Measurements from ENCODE around the gene DCDC2B. TPM values are rescaled to one million over a fixed set of nuclear protein-coding genes. Genes with fewer than 3 reads are reported as not detected.

Gene DCDC2B
- total RNA-seq, 1 experiment from 2014 or later = not detected

GRCh38 chr1:32224285-32224684 is 15.4 kb downstream of the DCDC2B start:
- Mint-ChIP-seq H3K27ac (peak overlapping the region in 1 of 3 experiments; percentile 79; a peak in 2 of 7 replicates), H3K4me3 (peak overlapping the region; percentile 52 to 98), H3K27me3 (ENCODE audit: low read depth) (no peaks in the 10 kb centered on the region), H3K9me3 (no peaks in the 10 kb centered on the region), H3K36me3 (ENCODE audit: insufficient read depth in 1 of 3, low read depth in 3 of 3) (peaks cover 40 to 60% (median 58%) of the 10 kb centered on the region in 3 experiments), H3K4me1 (peaks cover 17 to 25% of the 10 kb centered on the region in 2 experiments)
- peaks cover 7% of the 10 kb centered on the region for H3K23me2 ChIP-seq (ENCODE audit: insufficient read length, low read depth, low read length, poor library complexity, severe bottlenecking)
- H2BK120ac ChIP-seq (ENCODE audit: low read depth, low read length, poor library complexity, severe bottlenecking) = no peak overlapping the region
- no CpG with 5 or more reads among the region's 4 CpGs for WGBS (ENCODE audit: extremely low coverage, insufficient read length, low lambda C conversion rate)
- no peak overlapping the region for H2BK5ac ChIP-seq (ENCODE audit: insufficient read length, low read length)
- no peak overlapping the region for H3K4ac ChIP-seq (ENCODE audit: low read depth, low read length)
- peaks cover 3% of the 10 kb centered on the region; the same call in 1 of the 2 replicates for H3K79me2 ChIP-seq (ENCODE audit: insufficient read depth, low read length)
- no peaks in the 10 kb centered on the region for H3K27me3 ChIP-seq (ENCODE audit: insufficient read depth, low read length)
- H3K18ac ChIP-seq (ENCODE audit: insufficient read length, low read depth, low read length) = no peak overlapping the region
- no peaks in the 10 kb centered on the region for H4K20me1 ChIP-seq (ENCODE audit: control insufficient read depth, insufficient read depth, insufficient read length)
- no peak for DNase-seq
- no peak overlapping the region for H2AK5ac ChIP-seq (ENCODE audit: insufficient read length, low read length)
- H3K9ac ChIP-seq (ENCODE audit: extremely low read depth, insufficient read length, low read length) = no peak overlapping the region
- no peak overlapping the region for H3K4me2 ChIP-seq (ENCODE audit: insufficient read depth, insufficient read length, low read length)
- no peak overlapping the region for H2BK12ac ChIP-seq (ENCODE audit: insufficient read length, low read depth, low read length)
- H3K14ac ChIP-seq (ENCODE audit: insufficient read depth, low read length) = no peak overlapping the region
- no peak overlapping the region for H4K5ac ChIP-seq (ENCODE audit: insufficient read length, low read depth, low read length)
- H3K56ac ChIP-seq (ENCODE audit: insufficient read length, low read depth, low read length) = no peak overlapping the region
- no peak overlapping the region for H2BK15ac ChIP-seq (ENCODE audit: low read depth, low read length)
- H4K8ac ChIP-seq (replicated peaks; ENCODE audit: insufficient read length, low read depth, low read length) = peak overlapping the region; percentile 55
- H4K91ac ChIP-seq (ENCODE audit: insufficient read length, low read depth, low read length) = no peak overlapping the region
- no peak overlapping the region for H2AFZ ChIP-seq (ENCODE audit: low read length)
- TF ChIP-seq CTCF (conservative IDR thresholded peaks at IDR 0.05) = no peak
- H3K4me1 ChIP-seq (ENCODE audit: insufficient read depth, low read length) = peaks cover 7% of the 10 kb centered on the region; the same call in 1 of the 2 replicates
- H3K79me1 ChIP-seq (ENCODE audit: insufficient read depth, low read depth, low read length, poor library complexity, severe bottlenecking) = no peaks in the 10 kb centered on the region
- no peaks in the 10 kb centered on the region for H3K9me3 ChIP-seq (ENCODE audit: control insufficient read depth, low read depth, low read length)
- no peak overlapping the region for H2BK20ac ChIP-seq (ENCODE audit: low read depth, low read length, poor library complexity, severe bottlenecking)
- no peak overlapping the region for H3K27ac ChIP-seq (ENCODE audit: insufficient read length, low read depth, low read length)
- H3T11ph ChIP-seq (ENCODE audit: low read length) = no peak overlapping the region
- no peak overlapping the region for H3K23ac ChIP-seq (ENCODE audit: insufficient read length, low read depth, low read length)
